B cell (primary cell): ENCODE data around the gene AP1S3. TPM values are rescaled to one million over a fixed set of nuclear protein-coding genes. Genes with fewer than 3 reads are reported as not detected.

ENCODE experiments used
- ATAC-seq: fragments of 200-7000 bp; cut with Tn5 transposase; one replicate; pipeline ENCODE4 v1.10.0; 2021; ENCODE audit warnings: low read depth, mild to moderate bottlenecking, moderate number of reproducible peaks, moderate library complexity
- CTCF ChIA-PET: fragments of 350-600 bp; sonication (Branson Sonifier 250); formaldehyde crosslinking; loops from one replicate; lab custom pipeline; 2021; ENCODE audit warnings: antibody characterized with exemption, inconsistent platforms; lab: Charles Lee
- POLR2A ChIA-PET: fragments of 350-600 bp; sonication (Branson Sonifier 250); formaldehyde crosslinking; loops from one replicate; lab custom pipeline; 2021; ENCODE audit warnings: antibody characterized with exemption; lab: Charles Lee
- DNase-seq: peaks from one replicate; pipeline ENCODE4 v3.0.0; 2013
- H2AFZ ChIP-seq: 2 replicates; pipeline ENCODE4 v1.6.1; 2012; ENCODE audit warnings: mild to moderate bottlenecking, low read depth, low read length; ENCODE audit not compliant: insufficient read depth, poor library complexity, severe bottlenecking
- H3K27ac ChIP-seq, 2 donors: 1 replicate in 1 of 2; 2 replicates in 1 of 2; pipeline ENCODE4 v1.5.1; 2012 to 2013; ENCODE audit warnings: low read length in 2 of 2, mild to moderate bottlenecking in 2 of 2, moderate library complexity in 1 of 2
- H3K27me3 ChIP-seq, 4 experiments: fragments of 200-600 bp in 1 of 4; sonication (generic) in 1 of 4; replicated peaks in 1 of 4; 1 replicate in 2 of 4; 2 replicates in 2 of 4; pipeline versions ENCODE4 v1.6.1 to v1.7.0; 2013 to 2016; ENCODE audit warnings: low read length in 3 of 4, mild to moderate bottlenecking in 2 of 4, mixed read lengths in 1 of 4, moderate library complexity in 1 of 4; ENCODE audit not compliant: insufficient read depth in 4 of 4, control insufficient read depth in 3 of 4; ENCODE audit errors: control extremely low read depth in 1 of 4
- H3K36me3 ChIP-seq, 2 experiments: replicated peaks in 1 of 2; 1 replicate in 1 of 2; 2 replicates in 1 of 2; pipeline versions ENCODE4 v1.6.1 to v1.7.1; 2013; ENCODE audit warnings: low read length in 1 of 2; ENCODE audit not compliant: insufficient read depth in 2 of 2, control insufficient read depth in 1 of 2; ENCODE audit errors: control extremely low read depth in 1 of 2, extremely low read depth in 1 of 2
- H3K4me1 ChIP-seq, 2 donors: fragments of 200-600 bp in 1 of 2; sonication (generic) in 1 of 2; 1 replicate in 1 of 2; 2 replicates in 1 of 2; pipeline versions ENCODE4 v1.5.1 to v1.6.1; 2013 to 2017; ENCODE audit warnings: low read length in 2 of 2; ENCODE audit not compliant: control insufficient read depth in 2 of 2, insufficient read depth in 2 of 2
- H3K4me2 ChIP-seq: replicated peaks from 2 replicates; pipeline ENCODE3; 2012; ENCODE audit warnings: mild to moderate bottlenecking, low read depth, low read length; ENCODE audit not compliant: poor library complexity, severe bottlenecking
- H3K4me3 ChIP-seq, 5 experiments: fragments of 200-600 bp in 1 of 5; sonication (generic) in 1 of 5; 1 replicate in 3 of 5; 2 replicates in 2 of 5; pipeline versions ENCODE4 v1.5.1 to v1.7.0; 2011 to 2016; ENCODE audit warnings: low read length in 4 of 5, mild to moderate bottlenecking in 4 of 5, low read depth in 2 of 5, control low read depth in 1 of 5, moderate library complexity in 1 of 5; ENCODE audit not compliant: insufficient read depth in 1 of 5; ENCODE audit errors: control extremely low read depth in 1 of 5, extremely low read depth in 1 of 5
- H3K79me2 ChIP-seq: fragments of 200-600 bp; sonication (generic); one replicate; pipeline ENCODE4 v1.6.0; 2016; ENCODE audit warnings: low read length; ENCODE audit not compliant: control insufficient read depth, insufficient read depth
- H3K9ac ChIP-seq: fragments of 200-600 bp; sonication (generic); 2 replicates; pipeline ENCODE4 v1.6.1; 2017; ENCODE audit warnings: mild to moderate bottlenecking, low read length, moderate library complexity
- H3K9me3 ChIP-seq, 3 donors: one replicate each; pipeline versions ENCODE4 v1.6.1 to v1.7.1; 2013; ENCODE audit warnings: low read length in 2 of 3; ENCODE audit not compliant: control insufficient read depth in 2 of 3, insufficient read depth in 1 of 3; ENCODE audit errors: control extremely low read depth in 1 of 3
- H4K20me1 ChIP-seq: 2 replicates; pipeline ENCODE4 v1.6.0; 2012; ENCODE audit warnings: mild to moderate bottlenecking, low read length; ENCODE audit not compliant: insufficient read depth, control insufficient read depth, poor library complexity, severe bottlenecking
- H3K27ac Mint-ChIP-seq: one replicate; pipeline ENCODE4 v1.8.0; 2021; ENCODE audit warnings: mixed read lengths
- H3K27me3 Mint-ChIP-seq: one replicate; pipeline ENCODE4 v1.8.0; 2021; ENCODE audit warnings: mixed read lengths
- H3K4me1 Mint-ChIP-seq: one replicate; pipeline ENCODE4 v1.8.0; 2021; ENCODE audit warnings: mixed read lengths
- H3K4me3 Mint-ChIP-seq: one replicate; pipeline ENCODE4 v1.8.0; 2021; ENCODE audit warnings: mixed read lengths
- H3K9me3 Mint-ChIP-seq: one replicate; pipeline ENCODE4 v1.8.0; 2022; ENCODE audit warnings: mixed read lengths; ENCODE audit not compliant: insufficient read depth
- CTCF ChIP-seq: fragments of 200-600 bp; IDR thresholded peaks from one replicate; pipeline ENCODE4 v1.8.0; 2022; ENCODE audit warnings: antibody characterized with exemption, mild to moderate bottlenecking
- EZH2 ChIP-seq: IDR thresholded peaks from 2 replicates; pipeline ENCODE4 v1.6.1; 2012; ENCODE audit warnings: borderline replicate concordance, low read depth, mild to moderate bottlenecking, moderate library complexity, low read length; ENCODE audit not compliant: insufficient read depth, poor library complexity, severe bottlenecking
- WGBS: methylation state at CpG from one replicate; pipeline ENCODE4 v1.1.5; 2013; ENCODE audit warnings: missing lambda C conversion rate; ENCODE audit not compliant: insufficient coverage; 5-methylcytosine and 5-hydroxymethylcytosine counted together
- intact Hi-C: fragments of 100-400 bp; cut with micrococcal nuclease; formaldehyde crosslinking; loops from one replicate; pipeline ENCODE4 v1.10.0; 2022
- polyA plus RNA-seq: library from polyadenylated mRNA; depleted of rRNA; stranded (reverse); fragments of >200 nt; gene quantifications from 2 replicates; pipeline ENCODE4 v1.2.3, GENCODE V29; 2012
- total RNA-seq, 2 donors: library from RNA; stranded (reverse); fragments of 120-200 nt in 1 of 2; gene quantifications; 1 replicate in 1 of 2; 2 replicates in 1 of 2; pipeline versions ENCODE4 v1.2.3 to v1.2.4, GENCODE V29; 2013 to 2022

Gene AP1S3
- total and polyA plus RNA-seq, 2 donors (not counting 1 experiment from before 2014, with no cell fraction given), result 7.2 to 41.4 TPM

- TF ChIP-seq CTCF (no peak), EZH2 (no peak)
- ATAC-seq (no peak), DNase-seq (no peak)
- CTCF ChIA-PET, result interaction anchor here (1.7 kb wide), 1 partner anchor 28 kb away, joined by 4 read pairs; no protein-coding TSS in a partner anchor
- no peak overlapping the region for H3K4me3 ChIP-seq
- no peak overlapping the region for H2AFZ ChIP-seq
- Mint-ChIP-seq H3K4me3 (no peak overlapping the region), H3K27ac (peak overlapping the region; percentile 1), H3K27me3 (no peaks in the 10 kb centered on the region), H3K4me1 (peaks cover 49% of the 10 kb centered on the region), H3K9me3 (peaks cover 3% of the 10 kb centered on the region)
- H4K20me1 ChIP-seq, result peaks cover under 1% of the 10 kb centered on the region
- H3K9ac ChIP-seq, result no peak overlapping the region
- no CpG with 5 or more reads among the region's 4 CpGs for WGBS
- peaks cover 82% of the 10 kb centered on the region for H3K79me2 ChIP-seq
- H3K9me3 ChIP-seq, result peaks cover 0 to 23% (median 0%) of the 10 kb centered on the region in 3 donors
- no peaks in the 10 kb centered on the region for H3K27me3 ChIP-seq
- intact Hi-C loops, result no loop called here
- H3K36me3 ChIP-seq, result peaks cover 0 to 4% of the 10 kb centered on the region in 2 experiments
- H3K27ac ChIP-seq, result no peak overlapping the region
- H3K4me1 ChIP-seq, result peaks cover 18 to 29% of the 10 kb centered on the region in 2 donors
- POLR2A ChIA-PET, result no interaction called here
- H3K4me2 ChIP-seq, result no peak overlapping the region
Measured at GRCh38 chr2:223826995-223827394, 10.4 kb downstream of the AP1S3 start.

- peaks cover 52% of the 10 kb centered on the region for H3K4me1 Mint-ChIP-seq
- H3K9me3 Mint-ChIP-seq, result peaks cover 3% of the 10 kb centered on the region
- Histone ChIP-seq H3K9me3 (peaks cover 0 to 26% (median 0%) of the 10 kb centered on the region in 3 donors), H3K27ac (no peak overlapping the region), H4K20me1 (no peaks in the 10 kb centered on the region), H3K27me3 (no peaks in the 10 kb centered on the region), H3K36me3 (peaks cover 0 to 4% of the 10 kb centered on the region in 2 experiments), H3K4me2 (no peak overlapping the region), H2AFZ (no peak overlapping the region), H3K4me3 (no peak overlapping the region), H3K79me2 (peaks cover 80% of the 10 kb centered on the region), H3K9ac (no peak overlapping the region), H3K4me1 (peaks cover 25 to 44% of the 10 kb centered on the region in 2 donors)
- CTCF ChIA-PET, result interaction anchor here (0.6 kb wide), 1 partner anchor 21 kb away, joined by 4 read pairs; no protein-coding TSS in a partner anchor
- WGBS, result 93% methylated on average over 5 of the region's 8 CpGs
- no peaks in the 10 kb centered on the region for H3K27me3 Mint-ChIP-seq
- POLR2A ChIA-PET, result no interaction called here
- TF ChIP-seq CTCF (no peak), EZH2 (no peak)
- intact Hi-C loops, result no loop called here
- ATAC-seq (no peak), DNase-seq (no peak)
- peak overlapping the region; percentile 44 for H3K4me3 Mint-ChIP-seq
- peak overlapping the region; percentile 73 for H3K27ac Mint-ChIP-seq
Measured at GRCh38 chr2:223824301-223824700, 13.1 kb downstream of the AP1S3 start.
